Lower leg skin (tissue), 4 donors: ENCODE results near the gene RHBDD2. TPM values are rescaled to one million over a fixed set of nuclear protein-coding genes. Genes with fewer than 3 reads are reported as not detected.
"Not testable (repeated sequence)": the region's sequence is repeated elsewhere in the genome, so short reads cannot be mapped to it uniquely, and the experiment has no call there.

ENCODE experiments used
- DNase-seq, 2 donors: peaks; one replicate each; pipeline ENCODE4 v3.0.0-alpha.2; 2019; ENCODE audit warnings: low spot score in 2 of 2
- H3K4me3 ChIP-seq: fragments of 200-600 bp; sonication (generic); 2 replicates; pipeline ENCODE4 v1.5.1; 2017; ENCODE audit warnings: mild to moderate bottlenecking, low read depth; ENCODE audit not compliant: poor library complexity, severe bottlenecking
- POLR2A ChIP-seq, 2 donors: fragments of 450-650 bp; IDR thresholded peaks; one replicate each; pipeline ENCODE4 v1.6.1; 2016 to 2017; ENCODE audit warnings: antibody characterized with exemption in 2 of 2, mild to moderate bottlenecking in 1 of 2, moderate library complexity in 1 of 2
- WGBS, 2 donors: methylation state at CpG; one replicate each; pipeline ENCODE4 v1.1.5; 2018; 5-methylcytosine and 5-hydroxymethylcytosine counted together
- intact Hi-C: fragments of 100-400 bp; cut with DNase I; formaldehyde crosslinking; loops from one replicate; pipeline ENCODE4 v1.15.0; 2023; ENCODE audit warnings: low total_unique reads
- total RNA-seq, 4 donors: library from RNA; depleted of rRNA; stranded (reverse); fragments of >200 nt; gene quantifications; one replicate each; pipeline ENCODE4 v1.1.0, GENCODE V29; 2016
- TF ChIP-seq, protein P1 (sequence below), 3 donors: fragments of 450-650 bp; IDR thresholded peaks; one replicate each; pipeline ENCODE4 v1.5.1; 2016; ENCODE audit warnings: antibody characterized with exemption in 3 of 3, mild to moderate bottlenecking in 3 of 3, moderate library complexity in 2 of 3

The RHBDD2 gene
- total RNA-seq, 4 donors from 2014 or later: 34.7 to 50.0 (median 41.4) TPM

- no peak for DNase-seq
- intact Hi-C loops: no loop called here
- TF ChIP-seq POLR2A (IDR thresholded peaks at IDR 0.05): no peak
- TF ChIP-seq, protein P1, sequence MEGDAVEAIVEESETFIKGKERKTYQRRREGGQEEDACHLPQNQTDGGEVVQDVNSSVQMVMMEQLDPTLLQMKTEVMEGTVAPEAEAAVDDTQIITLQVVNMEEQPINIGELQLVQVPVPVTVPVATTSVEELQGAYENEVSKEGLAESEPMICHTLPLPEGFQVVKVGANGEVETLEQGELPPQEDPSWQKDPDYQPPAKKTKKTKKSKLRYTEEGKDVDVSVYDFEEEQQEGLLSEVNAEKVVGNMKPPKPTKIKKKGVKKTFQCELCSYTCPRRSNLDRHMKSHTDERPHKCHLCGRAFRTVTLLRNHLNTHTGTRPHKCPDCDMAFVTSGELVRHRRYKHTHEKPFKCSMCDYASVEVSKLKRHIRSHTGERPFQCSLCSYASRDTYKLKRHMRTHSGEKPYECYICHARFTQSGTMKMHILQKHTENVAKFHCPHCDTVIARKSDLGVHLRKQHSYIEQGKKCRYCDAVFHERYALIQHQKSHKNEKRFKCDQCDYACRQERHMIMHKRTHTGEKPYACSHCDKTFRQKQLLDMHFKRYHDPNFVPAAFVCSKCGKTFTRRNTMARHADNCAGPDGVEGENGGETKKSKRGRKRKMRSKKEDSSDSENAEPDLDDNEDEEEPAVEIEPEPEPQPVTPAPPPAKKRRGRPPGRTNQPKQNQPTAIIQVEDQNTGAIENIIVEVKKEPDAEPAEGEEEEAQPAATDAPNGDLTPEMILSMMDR (IDR thresholded peaks at IDR 0.05): no peak
- WGBS, 2 donors: 63 to 70% methylated on average over 3 of the region's 3 CpGs
- H3K4me3 ChIP-seq: no peak overlapping the region
Measured at GRCh38 chr7:75849573-75849972, 29.3 kb upstream of the RHBDD2 start.

GRCh38 chr7:75850235-75850634 is 28.6 kb upstream of the RHBDD2 start:
- TF ChIP-seq, protein P1 (IDR thresholded peaks at IDR 0.05): no peak
- no peak for TF ChIP-seq POLR2A (IDR thresholded peaks at IDR 0.05)
- DNase-seq: no peak
- intact Hi-C loops: no loop called here
- WGBS, 2 donors: 71 to 78% methylated on average over 4 of the region's 4 CpGs
- no peak overlapping the region for H3K4me3 ChIP-seq

DNA sequence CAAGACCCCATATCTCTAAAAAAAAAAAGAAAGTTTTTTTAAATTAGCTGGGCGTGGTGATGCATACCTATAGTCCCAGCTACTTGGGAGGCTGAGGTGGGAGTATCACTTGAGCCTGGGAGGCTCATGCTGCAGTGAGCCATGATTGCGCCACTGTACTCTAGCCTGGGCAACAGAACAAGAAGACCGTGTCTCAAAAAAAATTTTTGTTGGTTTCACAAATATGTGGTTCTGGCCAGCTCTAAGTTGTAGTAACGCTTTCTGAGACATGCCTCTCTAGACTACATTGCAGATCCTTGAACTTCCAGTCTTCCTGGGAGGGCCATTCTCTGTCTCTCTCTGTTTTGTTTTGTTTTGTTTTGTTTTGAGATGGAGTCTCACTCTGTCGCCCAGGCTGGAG is 24.6 kb upstream of the RHBDD2 start:
- WGBS, 2 donors: 69 to 73% methylated on average over 5 of the region's 5 CpGs
- no peak for TF ChIP-seq POLR2A (IDR thresholded peaks at IDR 0.05)
- TF ChIP-seq, protein P1 (IDR thresholded peaks at IDR 0.05): no peak
- H3K4me3 ChIP-seq: no peak overlapping the region
- DNase-seq: no peak
- intact Hi-C loops: no loop called here

GRCh38 chr7:75854813-75855345 is 24.0 kb upstream of the RHBDD2 start:
- 88 to 93% methylated on average over 6 to 10 of the region's 10 CpGs for WGBS, 2 donors
- intact Hi-C loops, H3K4me3 ChIP-seq, DNase-seq: not testable (repeated sequence)

DNA sequence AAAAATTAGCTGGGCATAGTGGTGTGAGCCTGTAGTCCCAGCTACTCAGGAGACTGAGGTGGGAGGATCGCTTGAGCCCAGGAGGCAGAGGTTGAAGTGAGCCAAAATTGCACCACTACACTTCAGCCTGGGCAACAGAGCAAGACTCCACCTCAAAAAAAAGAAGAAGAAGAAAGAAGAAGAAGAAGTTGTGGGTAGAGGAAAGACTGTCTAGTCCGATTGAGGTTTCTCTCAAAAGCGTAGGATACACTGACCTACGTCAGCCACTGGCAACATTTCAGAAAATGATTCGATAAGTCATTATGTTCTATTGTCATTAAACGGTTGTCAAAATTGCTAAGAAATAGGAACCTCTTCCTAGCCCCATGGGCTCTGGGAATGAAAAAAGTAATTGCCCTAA is 22.3 kb upstream of the RHBDD2 start:
- WGBS, 2 donors: 68 to 75% methylated on average over 6 of the region's 6 CpGs
- H3K4me3 ChIP-seq: no peak overlapping the region
- DNase-seq: no peak
- intact Hi-C loops: no loop called here
- TF ChIP-seq, protein P1 (IDR thresholded peaks at IDR 0.05): no peak
- no peak for TF ChIP-seq POLR2A (IDR thresholded peaks at IDR 0.05)

DNA sequence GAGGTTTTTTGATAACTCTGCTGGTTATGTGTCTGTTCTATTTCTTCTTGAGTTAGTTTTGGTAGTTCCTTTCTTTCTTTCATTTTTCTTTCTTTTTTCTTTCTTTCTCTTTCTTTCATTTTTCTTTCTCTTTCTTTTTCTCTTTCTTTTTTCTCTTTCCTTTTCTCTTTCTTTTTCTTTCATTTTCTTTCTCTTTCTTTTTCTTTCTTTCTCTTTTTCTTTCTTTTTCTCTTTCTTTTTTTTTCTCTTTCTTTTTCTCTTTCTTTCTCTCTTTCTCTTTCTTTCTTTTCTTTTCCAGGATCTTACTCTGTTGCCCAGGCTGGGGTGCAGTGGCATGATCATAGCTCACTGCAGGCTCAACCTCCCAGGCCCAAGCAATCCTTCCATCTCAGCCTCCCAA is 20.4 kb upstream of the RHBDD2 start:
- no peak overlapping the region for H3K4me3 ChIP-seq
- DNase-seq: no peak
- no peak for TF ChIP-seq POLR2A (IDR thresholded peaks at IDR 0.05)
- TF ChIP-seq, protein P1 (IDR thresholded peaks at IDR 0.05): no peak
- intact Hi-C loops: no loop called here
